CD4-positive, CD25-positive, alpha-beta regulatory T cell (primary cell): Measurements from ENCODE around the gene LRRC41. TPM values are rescaled to one million over a fixed set of nuclear protein-coding genes. Genes with fewer than 3 reads are reported as not detected.

ENCODE experiments used
- ATAC-seq, 2 donors: fragments of 150-1000 bp; cut with Tn5 transposase; one replicate each; pipeline ENCODE4 v1.10.0; 2021; ENCODE audit warnings: low read depth in 2 of 2, moderate number of reproducible peaks in 2 of 2, moderate library complexity in 1 of 2
- DNase-seq, 3 donors: peaks; one replicate each; pipeline versions ENCODE4 v3.0.0 to v3.0.0-alpha.2; 2012 to 2022; ENCODE audit warnings: mixed read lengths in 1 of 3
- H3K27ac ChIP-seq: one replicate; pipeline ENCODE4 v1.7.0; 2013; ENCODE audit warnings: mild to moderate bottlenecking, low read length; ENCODE audit not compliant: insufficient read depth, poor library complexity, severe bottlenecking
- H3K27me3 ChIP-seq: one replicate; pipeline ENCODE4 v1.7.0; 2013; ENCODE audit warnings: low read length; ENCODE audit not compliant: control insufficient read depth, insufficient read depth
- H3K36me3 ChIP-seq: one replicate; pipeline ENCODE4 v1.7.0; 2013; ENCODE audit warnings: mild to moderate bottlenecking, low read length, moderate library complexity; ENCODE audit not compliant: control insufficient read depth, insufficient read depth
- H3K4me1 ChIP-seq: 2 replicates; pipeline ENCODE4 v1.7.0; 2013; ENCODE audit warnings: mild to moderate bottlenecking, low read length; ENCODE audit not compliant: insufficient read depth, control insufficient read depth, poor library complexity, severe bottlenecking
- H3K4me3 ChIP-seq: one replicate; pipeline ENCODE4 v1.7.0; 2013; ENCODE audit warnings: low read depth, mild to moderate bottlenecking, low read length, moderate library complexity
- H3K9me3 ChIP-seq, 2 experiments: 1 replicate in 1 of 2; 2 replicates in 1 of 2; pipeline ENCODE4 v1.7.0; 2013; ENCODE audit warnings: low read length in 2 of 2, mild to moderate bottlenecking in 1 of 2, moderate library complexity in 1 of 2; ENCODE audit not compliant: control insufficient read depth in 2 of 2
- H3K27ac Mint-ChIP-seq, 3 donors: one replicate each; pipeline ENCODE4 v1.8.0; 2020 to 2022; ENCODE audit warnings: mild to moderate bottlenecking in 3 of 3, mixed read lengths in 3 of 3, moderate library complexity in 2 of 3
- H3K27me3 Mint-ChIP-seq: one replicate; pipeline ENCODE4 v1.8.0; 2022; ENCODE audit warnings: mild to moderate bottlenecking, mixed read lengths
- H3K36me3 Mint-ChIP-seq: one replicate; pipeline ENCODE4 v1.8.0; 2020; ENCODE audit warnings: mixed read lengths
- H3K4me1 Mint-ChIP-seq, 4 donors: one replicate each; pipeline ENCODE4 v1.8.0; 2020 to 2022; ENCODE audit warnings: mixed read lengths in 4 of 4, mild to moderate bottlenecking in 1 of 4
- H3K4me3 Mint-ChIP-seq, 4 donors: one replicate each; pipeline ENCODE4 v1.8.0; 2020 to 2022; ENCODE audit warnings: mild to moderate bottlenecking in 4 of 4, mixed read lengths in 4 of 4, moderate library complexity in 3 of 4
- H3K9me3 Mint-ChIP-seq, 7 donors: one replicate each; pipeline ENCODE4 v1.8.0; 2020 to 2022; ENCODE audit warnings: mixed read lengths in 7 of 7, mild to moderate bottlenecking in 3 of 7, moderate library complexity in 2 of 7
- polyA plus RNA-seq, 4 donors: library from polyadenylated mRNA; unstranded; fragments of 300-500 nt; fragmentation: Illumina TruSeq; gene quantifications; one replicate each; pipeline ENCODE4 v1.2.3, GENCODE V29; 2021
- total RNA-seq: library from RNA; stranded (reverse); gene quantifications from one replicate; pipeline ENCODE4 v1.2.3, GENCODE V29; 2022

The LRRC41 gene
- total and polyA plus RNA-seq, 5 donors from 2014 or later: 35.0 to 51.3 (median 50.4) TPM

GRCh38 chr1:46289134-46289494 lies 14.3 kb downstream of the LRRC41 start:
- DNase-seq (no peak), ATAC-seq (no peak)
- H3K9me3 Mint-ChIP-seq: peaks cover 0 to 2% (median 0%) of the 10 kb centered on the region in 7 donors
- Histone ChIP-seq H3K4me3 (no peak overlapping the region), H3K27ac (no peak overlapping the region), H3K4me1 (no peaks in the 10 kb centered on the region), H3K36me3 (peaks cover 18% of the 10 kb centered on the region), H3K27me3 (no peaks in the 10 kb centered on the region), H3K9me3 (no peaks in the 10 kb centered on the region)
- peaks cover 5% of the 10 kb centered on the region for H3K36me3 Mint-ChIP-seq
- no peaks in the 10 kb centered on the region for H3K27me3 Mint-ChIP-seq
- H3K4me1 Mint-ChIP-seq: peaks cover 0 to 8% (median 2%) of the 10 kb centered on the region in 4 donors
- no peak overlapping the region for H3K4me3 Mint-ChIP-seq
- peak overlapping the region in 1 of 3 donors; percentile 11 for H3K27ac Mint-ChIP-seq

- Histone ChIP-seq H3K27ac (no peak overlapping the region), H3K36me3 (peaks cover 18% of the 10 kb centered on the region), H3K4me1 (no peaks in the 10 kb centered on the region), H3K4me3 (no peak overlapping the region), H3K27me3 (no peaks in the 10 kb centered on the region), H3K9me3 (no peaks in the 10 kb centered on the region)
- ATAC-seq: no peak
- H3K9me3 Mint-ChIP-seq: peaks cover 0 to 2% (median 0%) of the 10 kb centered on the region in 7 donors
- no peak for DNase-seq
- peaks cover 9% of the 10 kb centered on the region for H3K36me3 Mint-ChIP-seq
- H3K27ac Mint-ChIP-seq: peak overlapping the region in 2 of 3 donors; percentile 11 to 20
- H3K4me1 Mint-ChIP-seq: peaks cover 0 to 8% (median 2%) of the 10 kb centered on the region in 4 donors
- no peak overlapping the region for H3K4me3 Mint-ChIP-seq
- H3K27me3 Mint-ChIP-seq: no peaks in the 10 kb centered on the region
These were observed 14.8 kb downstream of the LRRC41 start for GRCh38 chr1:46288485-46289133.

- H3K9me3 ChIP-seq: no peaks in the 10 kb centered on the region
- ATAC-seq (no peak), DNase-seq (peak in 1 of 3 donors; percentile 7)
- peaks cover 0 to 8% (median 2%) of the 10 kb centered on the region in 4 donors for H3K4me1 Mint-ChIP-seq
- peaks cover 18% of the 10 kb centered on the region for H3K36me3 ChIP-seq
- H3K36me3 Mint-ChIP-seq: peaks cover 20% of the 10 kb centered on the region
- H3K4me3 Mint-ChIP-seq: no peak overlapping the region
- peak overlapping the region in 1 of 3 donors; percentile 57 for H3K27ac Mint-ChIP-seq
- H3K4me3 ChIP-seq: no peak overlapping the region
- no peak overlapping the region for H3K27ac ChIP-seq
- H3K27me3 Mint-ChIP-seq: no peaks in the 10 kb centered on the region
- H3K27me3 ChIP-seq: no peaks in the 10 kb centered on the region
- H3K9me3 Mint-ChIP-seq: peaks cover 0 to 2% (median 0%) of the 10 kb centered on the region in 7 donors
- H3K4me1 ChIP-seq: no peaks in the 10 kb centered on the region
These were observed 17.5 kb downstream of the LRRC41 start for GRCh38 chr1:46285730-46286477.

- no peaks in the 10 kb centered on the region for H3K27me3 Mint-ChIP-seq
- H3K36me3 Mint-ChIP-seq: peaks cover 22% of the 10 kb centered on the region
- H3K36me3 ChIP-seq: peaks cover 27% of the 10 kb centered on the region
- H3K4me3 Mint-ChIP-seq: no peak overlapping the region
- peaks cover 0 to 8% (median 2%) of the 10 kb centered on the region in 4 donors for H3K4me1 Mint-ChIP-seq
- H3K9me3 Mint-ChIP-seq: peaks cover 0 to 2% (median 0%) of the 10 kb centered on the region in 7 donors
- no peaks in the 10 kb centered on the region for H3K4me1 ChIP-seq
- no peaks in the 10 kb centered on the region for H3K27me3 ChIP-seq
- no peaks in the 10 kb centered on the region for H3K9me3 ChIP-seq
- H3K27ac Mint-ChIP-seq: no peak overlapping the region
- no peak for DNase-seq
- H3K4me3 ChIP-seq: no peak overlapping the region
- ATAC-seq: no peak
- H3K27ac ChIP-seq: no peak overlapping the region
These were observed 18.5 kb downstream of the LRRC41 start for GRCh38 chr1:46284597-46285564.

- H3K36me3 Mint-ChIP-seq: peaks cover 24% of the 10 kb centered on the region
These were observed 19.4 kb downstream of the LRRC41 start for GRCh38 chr1:46284058-46284457.

GRCh38 chr1:46281021-46281420 lies 22.4 kb downstream of the LRRC41 start:
- DNase-seq (no peak), ATAC-seq (no peak)
- Mint-ChIP-seq H3K27me3 (no peaks in the 10 kb centered on the region), H3K27ac (no peak overlapping the region), H3K36me3 (peaks cover 24% of the 10 kb centered on the region), H3K4me3 (no peak overlapping the region), H3K4me1 (peaks cover 0 to 2% (median under 1%) of the 10 kb centered on the region in 4 donors), H3K9me3 (no peaks in the 10 kb centered on the region)
- H3K27me3 ChIP-seq: no peaks in the 10 kb centered on the region
- H3K36me3 ChIP-seq: peaks cover 32% of the 10 kb centered on the region
- no peaks in the 10 kb centered on the region for H3K4me1 ChIP-seq
- no peak overlapping the region for H3K27ac ChIP-seq
- H3K4me3 ChIP-seq: no peak overlapping the region
- no peaks in the 10 kb centered on the region for H3K9me3 ChIP-seq

More at GRCh38 chr1:46284058-46284457, 19.4 kb downstream of the LRRC41 start:
- Histone ChIP-seq H3K4me3 (no peak overlapping the region), H3K27ac (no peak overlapping the region), H3K27me3 (no peaks in the 10 kb centered on the region), H3K4me1 (no peaks in the 10 kb centered on the region), H3K9me3 (no peaks in the 10 kb centered on the region), H3K36me3 (peaks cover 27% of the 10 kb centered on the region)
- no peak overlapping the region for H3K4me3 Mint-ChIP-seq
- H3K27ac Mint-ChIP-seq: peak overlapping the region in 1 of 3 donors; percentile 47
- no peaks in the 10 kb centered on the region for H3K9me3 Mint-ChIP-seq
- peaks cover 0 to 6% (median 1%) of the 10 kb centered on the region in 4 donors for H3K4me1 Mint-ChIP-seq
- H3K27me3 Mint-ChIP-seq: no peaks in the 10 kb centered on the region
- ATAC-seq: no peak
- no peak for DNase-seq

GRCh38 chr1:46280092-46280491 lies 23.3 kb downstream of the LRRC41 start:
- H3K9me3 Mint-ChIP-seq: peaks cover 0 to 2% (median 0%) of the 10 kb centered on the region in 7 donors
- DNase-seq (no peak), ATAC-seq (no peak)
- Histone ChIP-seq H3K4me1 (no peaks in the 10 kb centered on the region), H3K9me3 (no peaks in the 10 kb centered on the region), H3K4me3 (no peak overlapping the region), H3K27ac (no peak overlapping the region), H3K36me3 (peaks cover 23% of the 10 kb centered on the region), H3K27me3 (no peaks in the 10 kb centered on the region)
- H3K27me3 Mint-ChIP-seq: no peaks in the 10 kb centered on the region
- peak overlapping the region in 1 of 3 donors; percentile 27 for H3K27ac Mint-ChIP-seq
- peaks cover 0 to 5% (median under 1%) of the 10 kb centered on the region in 4 donors for H3K4me1 Mint-ChIP-seq
- peaks cover 24% of the 10 kb centered on the region for H3K36me3 Mint-ChIP-seq
- no peak overlapping the region for H3K4me3 Mint-ChIP-seq
